ENCODE results near the gene KIF16B.

Gene KIF16B

DNA sequence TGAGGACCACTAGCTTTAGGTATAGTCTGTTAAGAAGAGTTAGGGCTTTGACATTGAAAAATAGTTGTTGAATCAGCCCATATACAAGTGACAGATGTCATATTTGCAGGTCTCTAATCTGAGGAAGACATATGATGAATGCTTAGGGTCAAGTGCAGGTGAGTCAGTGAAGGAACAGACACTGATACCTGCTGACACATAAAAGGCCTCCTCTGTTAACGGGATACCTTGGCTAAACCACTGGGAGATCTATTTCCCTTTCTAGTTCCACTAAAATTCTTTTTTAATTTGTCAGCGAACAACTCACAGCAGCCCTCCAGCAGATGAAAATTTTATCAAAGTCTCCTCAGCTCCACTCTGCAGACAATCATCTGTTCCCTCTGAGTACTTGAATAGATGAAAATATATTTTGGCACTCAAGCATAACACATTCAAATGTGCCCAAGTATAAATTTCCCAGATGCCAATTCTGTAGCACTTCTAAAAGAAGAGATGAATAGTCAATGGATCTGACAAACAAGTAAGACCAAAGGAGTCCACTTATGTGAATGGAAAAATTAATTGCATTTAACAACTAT lies 154.0 kb downstream of the KIF16B start:
- TF ChIP-seq, protein P1, sequence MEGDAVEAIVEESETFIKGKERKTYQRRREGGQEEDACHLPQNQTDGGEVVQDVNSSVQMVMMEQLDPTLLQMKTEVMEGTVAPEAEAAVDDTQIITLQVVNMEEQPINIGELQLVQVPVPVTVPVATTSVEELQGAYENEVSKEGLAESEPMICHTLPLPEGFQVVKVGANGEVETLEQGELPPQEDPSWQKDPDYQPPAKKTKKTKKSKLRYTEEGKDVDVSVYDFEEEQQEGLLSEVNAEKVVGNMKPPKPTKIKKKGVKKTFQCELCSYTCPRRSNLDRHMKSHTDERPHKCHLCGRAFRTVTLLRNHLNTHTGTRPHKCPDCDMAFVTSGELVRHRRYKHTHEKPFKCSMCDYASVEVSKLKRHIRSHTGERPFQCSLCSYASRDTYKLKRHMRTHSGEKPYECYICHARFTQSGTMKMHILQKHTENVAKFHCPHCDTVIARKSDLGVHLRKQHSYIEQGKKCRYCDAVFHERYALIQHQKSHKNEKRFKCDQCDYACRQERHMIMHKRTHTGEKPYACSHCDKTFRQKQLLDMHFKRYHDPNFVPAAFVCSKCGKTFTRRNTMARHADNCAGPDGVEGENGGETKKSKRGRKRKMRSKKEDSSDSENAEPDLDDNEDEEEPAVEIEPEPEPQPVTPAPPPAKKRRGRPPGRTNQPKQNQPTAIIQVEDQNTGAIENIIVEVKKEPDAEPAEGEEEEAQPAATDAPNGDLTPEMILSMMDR (IDR thresholded peaks at IDR 0.05; ENCODE audit: low read depth, low read length), result no peak
- no peak for TF ChIP-seq EZH2phosphoT487 (IDR thresholded peaks at IDR 0.05; ENCODE audit: low read depth)

DNA sequence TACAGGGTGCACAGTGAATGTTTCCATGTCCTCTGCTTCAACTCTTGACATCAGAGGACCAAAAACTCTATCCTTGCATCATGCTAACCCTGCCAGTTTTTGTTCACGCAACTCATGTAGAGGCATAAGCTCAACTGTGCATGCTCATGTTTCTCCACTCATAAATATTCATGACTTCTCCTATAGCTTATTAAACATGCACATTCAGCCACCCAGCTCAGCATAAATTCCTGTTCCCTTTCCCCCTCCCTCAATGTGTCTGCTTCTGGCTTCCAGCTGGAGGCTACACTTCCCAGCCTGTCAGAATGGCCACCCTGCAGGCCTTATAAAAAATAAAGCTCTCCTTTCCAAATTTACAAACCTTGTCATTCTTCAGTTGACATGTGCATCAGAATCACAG lies 154.6 kb downstream of the KIF16B start:
- no peak overlapping the region for H3K9ac ChIP-seq (ENCODE audit: low read length)
- no peak overlapping the region for H3K27ac ChIP-seq (ENCODE audit: low read length)
- H3K4me3 ChIP-seq (ENCODE audit: low read length), result no peak overlapping the region
- H2AFZ ChIP-seq (ENCODE audit: low read depth, low read length), result no peak overlapping the region
- H3K9me3 ChIP-seq (ENCODE audit: insufficient read depth, low read length), result no peaks in the 10 kb centered on the region; the same call in 1 of the 2 replicates
- peaks cover 5% of the 10 kb centered on the region for H3K36me3 ChIP-seq (replicated peaks; ENCODE audit: low read depth, low read length)
- no peaks in the 10 kb centered on the region for H3K27me3 ChIP-seq (ENCODE audit: low read depth, low read length)
- TF ChIP-seq, protein P1 (IDR thresholded peaks at IDR 0.05; ENCODE audit: low read depth, low read length), result no peak
- TF ChIP-seq EZH2phosphoT487 (IDR thresholded peaks at IDR 0.05; ENCODE audit: low read depth), result no peak
- H3K4me2 ChIP-seq (ENCODE audit: low read length), result no peak overlapping the region
- H3K4me1 ChIP-seq (ENCODE audit: low read length), result no peaks in the 10 kb centered on the region
- no peaks in the 10 kb centered on the region for H3K79me2 ChIP-seq (ENCODE audit: low read length)
- no peaks in the 10 kb centered on the region for H4K20me1 ChIP-seq (ENCODE audit: insufficient read depth, low read length)

More for the DNA sequence above, 154.0 kb downstream of the KIF16B start:
- H3K9ac ChIP-seq (ENCODE audit: low read length), result no peak overlapping the region
- no peak overlapping the region for H3K4me3 ChIP-seq (ENCODE audit: low read length)
- peaks cover 7% of the 10 kb centered on the region for H3K36me3 ChIP-seq (replicated peaks; ENCODE audit: low read depth, low read length)
- no peaks in the 10 kb centered on the region for H3K79me2 ChIP-seq (ENCODE audit: low read length)
- H3K4me1 ChIP-seq (ENCODE audit: low read length), result no peaks in the 10 kb centered on the region
- H4K20me1 ChIP-seq (ENCODE audit: insufficient read depth, low read length), result no peaks in the 10 kb centered on the region
- H3K9me3 ChIP-seq (ENCODE audit: insufficient read depth, low read length), result no peaks in the 10 kb centered on the region; the same call in 1 of the 2 replicates
- no peaks in the 10 kb centered on the region for H3K27me3 ChIP-seq (ENCODE audit: low read depth, low read length)
- H3K4me2 ChIP-seq (ENCODE audit: low read length), result no peak overlapping the region
- H3K27ac ChIP-seq (ENCODE audit: low read length), result no peak overlapping the region
- H2AFZ ChIP-seq (ENCODE audit: low read depth, low read length), result no peak overlapping the region

DNA sequence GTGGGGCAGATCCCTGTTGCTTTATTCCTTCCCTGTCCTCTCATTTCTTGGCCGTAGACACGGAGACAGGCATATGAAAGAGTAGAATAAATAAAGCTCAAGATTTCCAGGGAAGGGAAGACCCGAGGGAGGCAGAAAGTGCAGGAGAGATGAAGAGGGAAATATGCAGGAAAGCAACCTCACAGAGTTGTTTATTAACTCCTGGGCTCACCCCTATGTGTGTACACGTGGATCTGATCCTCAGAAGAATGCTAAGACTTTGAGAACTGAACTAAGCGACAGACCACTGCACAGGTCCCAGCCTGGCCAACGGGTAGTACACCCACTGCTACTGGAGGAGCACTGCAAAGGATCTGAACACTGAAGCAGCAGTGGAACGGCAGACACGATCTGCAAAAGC lies 156.2 kb downstream of the KIF16B start:
- Histone ChIP-seq H2AFZ (ENCODE audit: low read depth, low read length) (no peak overlapping the region), H3K36me3 (replicated peaks; ENCODE audit: low read depth, low read length) (peaks cover 3% of the 10 kb centered on the region)

More for the DNA sequence above, 156.2 kb downstream of the KIF16B start:
- no peak overlapping the region for H3K9ac ChIP-seq (ENCODE audit: low read length)
- H3K4me3 ChIP-seq (ENCODE audit: low read length), result no peak overlapping the region
- no peaks in the 10 kb centered on the region; the same call in 1 of the 2 replicates for H3K9me3 ChIP-seq (ENCODE audit: insufficient read depth, low read length)
- no peak overlapping the region for H3K27ac ChIP-seq (ENCODE audit: low read length)
- H3K4me1 ChIP-seq (ENCODE audit: low read length), result no peaks in the 10 kb centered on the region
- H3K27me3 ChIP-seq (ENCODE audit: low read depth, low read length), result no peaks in the 10 kb centered on the region
- TF ChIP-seq EZH2phosphoT487 (IDR thresholded peaks at IDR 0.05; ENCODE audit: low read depth), result no peak
- TF ChIP-seq, protein P1 (IDR thresholded peaks at IDR 0.05; ENCODE audit: low read depth, low read length), result no peak
- no peaks in the 10 kb centered on the region for H3K79me2 ChIP-seq (ENCODE audit: low read length)
- H3K4me2 ChIP-seq (ENCODE audit: low read length), result no peak overlapping the region
- H4K20me1 ChIP-seq (ENCODE audit: insufficient read depth, low read length), result no peaks in the 10 kb centered on the region
